Liver (tissue), 3 donors: Measurements from ENCODE around the gene SPRY2.

ENCODE experiments used
- NR2F2 ChIP-seq: IDR thresholded peaks from 2 replicates; pipeline ENCODE4 v1.6.1; 2016; ENCODE audit warnings: antibody characterized with exemption
- RAD21 ChIP-seq, 2 donors: IDR thresholded peaks; 2 replicates each; pipeline ENCODE4 v1.6.1; 2016; ENCODE audit warnings: antibody characterized with exemption in 2 of 2, mild to moderate bottlenecking in 2 of 2
- TAF1 ChIP-seq: conservative IDR thresholded peaks from 2 replicates; pipeline ENCODE4 v1.6.1; 2016; ENCODE audit warnings: antibody characterized with exemption, mild to moderate bottlenecking
- TF ChIP-seq, protein P1 (sequence below): fragments of 150-350 bp; IDR thresholded peaks from 2 replicates; pipeline ENCODE4 v1.5.1; 2017; ENCODE audit warnings: improper control_type of control experiment, low read depth, low read length; ENCODE audit not compliant: missing input control
- TF ChIP-seq, protein P2 (sequence below): IDR thresholded peaks from 2 replicates; pipeline ENCODE4 v1.6.1; 2016; ENCODE audit warnings: antibody characterized with exemption
- TF ChIP-seq, protein P3 (sequence below): IDR thresholded peaks from 2 replicates; pipeline ENCODE4 v1.6.1; 2016; ENCODE audit warnings: antibody characterized with exemption
- TF ChIP-seq, protein P4 (sequence below): IDR thresholded peaks from 2 replicates; pipeline ENCODE4 v1.6.1; 2016; ENCODE audit warnings: antibody characterized with exemption
- donor health status: healthy.
- donor health status: healthy.

DNA sequence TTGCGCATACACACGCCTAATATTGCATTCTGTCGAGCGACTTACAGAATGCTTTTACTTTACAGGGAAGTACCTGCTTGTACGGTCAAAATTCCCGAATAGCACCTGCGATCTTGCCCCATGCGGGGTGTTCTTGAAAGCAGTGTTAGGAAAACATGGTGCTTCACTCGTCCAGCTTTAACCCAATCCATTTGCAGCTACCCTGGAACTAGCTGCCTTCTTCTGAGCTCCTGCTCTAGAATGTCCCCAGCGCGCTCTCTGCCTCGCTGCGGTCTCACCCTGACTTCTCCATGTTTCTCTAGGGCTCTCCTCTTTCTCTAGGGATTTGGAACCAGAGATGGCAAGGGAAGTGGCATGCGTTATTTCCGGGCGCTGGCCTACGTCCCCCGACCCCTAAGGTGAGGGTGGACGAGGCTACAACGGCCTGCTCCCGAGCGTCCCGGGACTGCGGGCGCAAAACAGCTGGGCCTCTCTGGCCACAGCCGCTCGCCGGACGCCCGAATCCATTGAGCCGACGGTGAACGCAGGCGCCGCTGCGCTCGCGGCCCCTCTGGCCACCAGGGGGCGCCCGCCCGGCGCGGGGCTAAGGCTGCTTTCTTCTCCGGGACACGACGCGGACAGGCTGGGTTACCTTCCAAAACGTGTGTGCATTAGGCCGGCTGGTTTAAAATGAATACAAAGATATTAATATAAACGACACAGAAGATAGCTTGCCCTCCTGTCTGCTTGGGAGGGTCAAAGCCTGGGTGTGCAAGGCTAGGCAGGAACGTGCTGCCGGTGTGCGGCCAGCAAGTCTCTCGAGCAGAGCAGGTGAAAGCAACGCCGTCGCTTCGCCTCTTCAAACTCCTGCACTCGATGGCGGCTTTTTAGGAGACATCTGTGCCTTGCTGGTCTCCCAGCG, 1.8 kb upstream of the SPRY2 start:
- TF ChIP-seq RAD21 (IDR thresholded peaks at IDR 0.05) (peak; percentile 92 to 93), NR2F2 (no peak), TAF1 (peak; percentile 66)
- TF ChIP-seq, protein P1, sequence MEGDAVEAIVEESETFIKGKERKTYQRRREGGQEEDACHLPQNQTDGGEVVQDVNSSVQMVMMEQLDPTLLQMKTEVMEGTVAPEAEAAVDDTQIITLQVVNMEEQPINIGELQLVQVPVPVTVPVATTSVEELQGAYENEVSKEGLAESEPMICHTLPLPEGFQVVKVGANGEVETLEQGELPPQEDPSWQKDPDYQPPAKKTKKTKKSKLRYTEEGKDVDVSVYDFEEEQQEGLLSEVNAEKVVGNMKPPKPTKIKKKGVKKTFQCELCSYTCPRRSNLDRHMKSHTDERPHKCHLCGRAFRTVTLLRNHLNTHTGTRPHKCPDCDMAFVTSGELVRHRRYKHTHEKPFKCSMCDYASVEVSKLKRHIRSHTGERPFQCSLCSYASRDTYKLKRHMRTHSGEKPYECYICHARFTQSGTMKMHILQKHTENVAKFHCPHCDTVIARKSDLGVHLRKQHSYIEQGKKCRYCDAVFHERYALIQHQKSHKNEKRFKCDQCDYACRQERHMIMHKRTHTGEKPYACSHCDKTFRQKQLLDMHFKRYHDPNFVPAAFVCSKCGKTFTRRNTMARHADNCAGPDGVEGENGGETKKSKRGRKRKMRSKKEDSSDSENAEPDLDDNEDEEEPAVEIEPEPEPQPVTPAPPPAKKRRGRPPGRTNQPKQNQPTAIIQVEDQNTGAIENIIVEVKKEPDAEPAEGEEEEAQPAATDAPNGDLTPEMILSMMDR: peak; percentile 97
- TF ChIP-seq, protein P2, sequence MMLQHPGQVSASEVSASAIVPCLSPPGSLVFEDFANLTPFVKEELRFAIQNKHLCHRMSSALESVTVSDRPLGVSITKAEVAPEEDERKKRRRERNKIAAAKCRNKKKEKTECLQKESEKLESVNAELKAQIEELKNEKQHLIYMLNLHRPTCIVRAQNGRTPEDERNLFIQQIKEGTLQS: no peak
- TF ChIP-seq, protein P3, sequence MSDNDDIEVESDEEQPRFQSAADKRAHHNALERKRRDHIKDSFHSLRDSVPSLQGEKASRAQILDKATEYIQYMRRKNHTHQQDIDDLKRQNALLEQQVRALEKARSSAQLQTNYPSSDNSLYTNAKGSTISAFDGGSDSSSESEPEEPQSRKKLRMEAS: no peak
- TF ChIP-seq, protein P4, sequence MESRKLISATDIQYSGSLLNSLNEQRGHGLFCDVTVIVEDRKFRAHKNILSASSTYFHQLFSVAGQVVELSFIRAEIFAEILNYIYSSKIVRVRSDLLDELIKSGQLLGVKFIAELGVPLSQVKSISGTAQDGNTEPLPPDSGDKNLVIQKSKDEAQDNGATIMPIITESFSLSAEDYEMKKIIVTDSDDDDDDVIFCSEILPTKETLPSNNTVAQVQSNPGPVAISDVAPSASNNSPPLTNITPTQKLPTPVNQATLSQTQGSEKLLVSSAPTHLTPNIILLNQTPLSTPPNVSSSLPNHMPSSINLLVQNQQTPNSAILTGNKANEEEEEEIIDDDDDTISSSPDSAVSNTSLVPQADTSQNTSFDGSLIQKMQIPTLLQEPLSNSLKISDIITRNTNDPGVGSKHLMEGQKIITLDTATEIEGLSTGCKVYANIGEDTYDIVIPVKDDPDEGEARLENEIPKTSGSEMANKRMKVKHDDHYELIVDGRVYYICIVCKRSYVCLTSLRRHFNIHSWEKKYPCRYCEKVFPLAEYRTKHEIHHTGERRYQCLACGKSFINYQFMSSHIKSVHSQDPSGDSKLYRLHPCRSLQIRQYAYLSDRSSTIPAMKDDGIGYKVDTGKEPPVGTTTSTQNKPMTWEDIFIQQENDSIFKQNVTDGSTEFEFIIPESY: no peak
